GM23248 (cell line): Measurements from ENCODE around the gene CDYL. TPM values are rescaled to one million over a fixed set of nuclear protein-coding genes. Genes with fewer than 3 reads are reported as not detected.

Experiments
- DNase-seq: peaks from one replicate; pipeline ENCODE4 v3.0.0-alpha.2; 2015
- H2AFZ ChIP-seq: fragments of 200-600 bp; sonication (generic); 2 replicates; pipeline ENCODE4 v1.6.1; 2016; ENCODE audit warnings: antibody characterized with exemption
- H3F3A ChIP-seq: fragments of 200-600 bp; sonication (generic); 2 replicates; pipeline ENCODE4 v1.6.1; 2016; ENCODE audit warnings: mild to moderate bottlenecking, antibody characterized with exemption, mixed run types; ENCODE audit not compliant: insufficient read depth
- H3K27ac ChIP-seq: fragments of 200-600 bp; sonication (generic); 2 replicates; pipeline ENCODE4 v1.5.1; 2016; ENCODE audit warnings: mild to moderate bottlenecking
- H3K27me3 ChIP-seq: fragments of 200-600 bp; sonication (generic); replicated peaks from 2 replicates; pipeline ENCODE4 v1.6.1; 2016; ENCODE audit warnings: mild to moderate bottlenecking; ENCODE audit not compliant: insufficient read depth
- H3K36me3 ChIP-seq: fragments of 200-600 bp; sonication (generic); 2 replicates; pipeline ENCODE4 v1.6.1; 2016; ENCODE audit warnings: low read depth, mild to moderate bottlenecking
- H3K4me1 ChIP-seq: fragments of 200-600 bp; sonication (generic); 2 replicates; pipeline ENCODE4 v1.6.1; 2016; ENCODE audit warnings: mild to moderate bottlenecking; ENCODE audit not compliant: insufficient read depth
- H3K4me2 ChIP-seq: fragments of 200-600 bp; sonication (generic); one replicate; pipeline ENCODE4 v1.6.1; 2016; ENCODE audit warnings: mild to moderate bottlenecking; ENCODE audit not compliant: unreplicated experiment
- H3K4me3 ChIP-seq: fragments of 200-600 bp; sonication (generic); 2 replicates; pipeline ENCODE4 v1.5.1; 2016; ENCODE audit warnings: mild to moderate bottlenecking
- H3K79me2 ChIP-seq: fragments of 200-600 bp; sonication (generic); 2 replicates; pipeline ENCODE4 v1.6.1; 2016; ENCODE audit warnings: mild to moderate bottlenecking; ENCODE audit not compliant: insufficient read depth
- H3K9ac ChIP-seq: fragments of 200-600 bp; sonication (generic); 2 replicates; pipeline ENCODE4 v1.6.1; 2016; ENCODE audit warnings: mild to moderate bottlenecking
- H3K9me2 ChIP-seq: fragments of 200-600 bp; sonication (generic); 2 replicates; pipeline ENCODE4 v1.6.1; 2016; ENCODE audit warnings: mixed run types, mild to moderate bottlenecking, moderate library complexity; ENCODE audit not compliant: insufficient read depth
- H3K9me3 ChIP-seq: fragments of 200-600 bp; sonication (generic); one replicate; pipeline ENCODE4 v1.6.1; 2017; ENCODE audit warnings: low read depth
- H4K20me1 ChIP-seq: fragments of 200-600 bp; sonication (generic); 2 replicates; pipeline ENCODE4 v1.6.0; 2016; ENCODE audit not compliant: insufficient read depth
- EZH2 ChIP-seq: fragments of 200-600 bp; sonication (generic); IDR thresholded peaks from 2 replicates; pipeline ENCODE4 v1.6.1; 2018; ENCODE audit warnings: antibody characterized with exemption, mild to moderate bottlenecking; ENCODE audit not compliant: insufficient read depth, poor library complexity, severe bottlenecking
- EZH2phosphoT487 ChIP-seq: fragments of 200-600 bp; sonication (generic); IDR thresholded peaks from 2 replicates; pipeline ENCODE4 v1.6.1; 2018; ENCODE audit warnings: antibody characterized with exemption, moderate library complexity, mild to moderate bottlenecking, low read depth; ENCODE audit not compliant: insufficient read depth
- WGBS, 2 experiments: methylation state at CpG; one replicate each; pipeline ENCODE4 v1.1.6; 2015 to 2017; ENCODE audit warnings: low lambda C conversion rate in 2 of 2, low coverage in 1 of 2; ENCODE audit errors: missing lambda C conversion rate in 2 of 2; 5-methylcytosine and 5-hydroxymethylcytosine counted together
- in situ Hi-C: fragments of 300-500 bp; cut with MboI; formaldehyde crosslinking; loops from 2 replicates; pipeline ENCODE4 v1.15.0; 2020
- polyA plus RNA-seq: library from polyadenylated mRNA; unstranded; fragments of >200 nt; fragmentation: Nextera tagmentation; extraction: Ambion mirVana; gene quantifications from 2 replicates; pipeline ENCODE4 v1.2.1, GENCODE V29; 2016
- total RNA-seq: library from RNA; depleted of rRNA; stranded (reverse); fragments of >200 nt; shearing (Covaris generic); gene quantifications from 2 replicates; pipeline ENCODE4 v1.2.3, GENCODE V29; 2014

CDYL gene
- total and polyA plus RNA-seq, 2 experiments from 2014 or later: 7.9 to 27.9 TPM

GRCh38 chr6:4728436-4728769, 47.8 kb upstream of the CDYL start:
- H3K79me2 ChIP-seq: no peaks in the 10 kb centered on the region
- H3K36me3 ChIP-seq: no peaks in the 10 kb centered on the region
- no peak overlapping the region for H3K4me2 ChIP-seq
- no peaks in the 10 kb centered on the region for H3K9me2 ChIP-seq
- H3K27ac ChIP-seq: no peak overlapping the region
- 53 to 57% methylated on average over 4 of the region's 4 CpGs for WGBS, 2 experiments
- H3K4me3 ChIP-seq: no peak overlapping the region
- H3K9me3 ChIP-seq: no peaks in the 10 kb centered on the region
- DNase-seq: no peak
- H4K20me1 ChIP-seq: no peaks in the 10 kb centered on the region
- H3K9ac ChIP-seq: no peak overlapping the region
- H3K4me1 ChIP-seq: peaks cover 6% of the 10 kb centered on the region
- in situ Hi-C loops: no loop called here
- no peak overlapping the region for H2AFZ ChIP-seq
- peaks cover 8% of the 10 kb centered on the region for H3F3A ChIP-seq
- H3K27me3 ChIP-seq: no peaks in the 10 kb centered on the region
- TF ChIP-seq EZH2: no peak
- no peak for TF ChIP-seq EZH2phosphoT487

GRCh38 chr6:4728926-4729325, 47.3 kb upstream of the CDYL start:
- no peak overlapping the region for H3K4me3 ChIP-seq
- H3F3A ChIP-seq: peaks cover 14% of the 10 kb centered on the region
- in situ Hi-C loops: no loop called here
- H3K27me3 ChIP-seq: no peaks in the 10 kb centered on the region
- H2AFZ ChIP-seq: no peak overlapping the region
- H3K9ac ChIP-seq: no peak overlapping the region
- no peak overlapping the region for H3K4me2 ChIP-seq
- H4K20me1 ChIP-seq: no peaks in the 10 kb centered on the region
- TF ChIP-seq EZH2 (no peak), EZH2phosphoT487 (no peak)
- no peak overlapping the region for H3K27ac ChIP-seq
- WGBS, 2 experiments: 95 to 100% methylated on average over 2 of the region's 2 CpGs
- no peaks in the 10 kb centered on the region for H3K36me3 ChIP-seq
- peaks cover 11% of the 10 kb centered on the region for H3K4me1 ChIP-seq
- H3K9me2 ChIP-seq: no peaks in the 10 kb centered on the region
- H3K9me3 ChIP-seq: no peaks in the 10 kb centered on the region
- no peak for DNase-seq
- H3K79me2 ChIP-seq: no peaks in the 10 kb centered on the region

DNA sequence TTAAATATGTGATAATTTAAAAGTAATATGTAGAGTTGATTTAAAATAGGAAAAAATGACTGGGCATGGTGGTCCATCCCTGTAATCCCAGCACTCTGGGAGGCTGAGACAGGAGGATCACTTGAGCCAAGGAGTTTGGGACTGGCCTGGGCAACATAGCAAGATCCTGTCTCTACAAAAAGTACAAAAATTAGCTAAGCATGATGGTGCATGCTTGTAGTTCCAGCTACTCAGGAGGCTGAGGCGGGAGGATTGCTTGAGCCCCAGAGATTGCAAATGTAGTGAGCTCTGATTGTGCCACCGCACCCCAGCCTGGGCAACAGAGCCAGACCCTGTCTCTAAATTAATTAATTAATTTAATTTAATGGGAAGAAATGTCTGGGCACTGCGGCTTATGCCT, 44.2 kb upstream of the CDYL start:
- Histone ChIP-seq H3K9me3 (no peaks in the 10 kb centered on the region), H3K4me1 (peaks cover 23% of the 10 kb centered on the region), H3K27me3 (no peaks in the 10 kb centered on the region), H3K36me3 (no peaks in the 10 kb centered on the region), H2AFZ (no peak overlapping the region), H3K27ac (no peak overlapping the region), H3K9me2 (no peaks in the 10 kb centered on the region), H3K4me2 (no peak overlapping the region), H3K4me3 (no peak overlapping the region), H3K79me2 (no peaks in the 10 kb centered on the region), H3F3A (peaks cover 24% of the 10 kb centered on the region), H4K20me1 (no peaks in the 10 kb centered on the region), H3K9ac (no peak overlapping the region)
- DNase-seq: no peak
- 96% methylated on average over 3 of the region's 3 CpGs for WGBS, 2 experiments
- TF ChIP-seq EZH2phosphoT487 (no peak), EZH2 (no peak)
- in situ Hi-C loops: no loop called here

- Histone ChIP-seq H3K27me3 (no peaks in the 10 kb centered on the region), H3F3A (peaks cover 24% of the 10 kb centered on the region), H2AFZ (peak overlapping the region; percentile 21; the same call in 1 of the 2 replicates), H3K4me1 (peaks cover 23% of the 10 kb centered on the region), H3K9me2 (no peaks in the 10 kb centered on the region), H3K79me2 (no peaks in the 10 kb centered on the region), H4K20me1 (no peaks in the 10 kb centered on the region), H3K4me2 (peak overlapping the region; percentile 70), H3K9me3 (no peaks in the 10 kb centered on the region), H3K36me3 (no peaks in the 10 kb centered on the region), H3K4me3 (peak overlapping the region; percentile 58), H3K27ac (peak overlapping the region; percentile 81), H3K9ac (peak overlapping the region; percentile 62)
- no peak for TF ChIP-seq EZH2
- no peak for TF ChIP-seq EZH2phosphoT487
- peak; percentile 99 for DNase-seq
- 26 to 29% methylated on average over 10 of the region's 10 CpGs for WGBS, 2 experiments
- in situ Hi-C loops: no loop called here
Observed at GRCh38 chr6:4732691-4733315, 43.4 kb upstream of the CDYL start.
